Transverse colon (tissue), 3 donors: ENCODE measurements around the gene LGALS3BP.

Experiments used
- POLR2A ChIP-seq: fragments of 450-650 bp; IDR thresholded peaks from one replicate; pipeline ENCODE4 v1.6.1; 2016; ENCODE audit warnings: antibody characterized with exemption, mild to moderate bottlenecking, moderate library complexity
- TF ChIP-seq, protein P1 (sequence below), 5 experiments: fragments of 200-600 bp in 3 of 5; fragments of 450-650 bp in 2 of 5; sonication (generic) in 3 of 5; IDR thresholded peaks; 1 replicate in 2 of 5; 2 replicates in 3 of 5; pipeline ENCODE4 v1.5.1; 2016 to 2017; ENCODE audit warnings: antibody characterized with exemption in 5 of 5, inconsistent platforms in 3 of 5, mild to moderate bottlenecking in 2 of 5, moderate library complexity in 1 of 5

DNA sequence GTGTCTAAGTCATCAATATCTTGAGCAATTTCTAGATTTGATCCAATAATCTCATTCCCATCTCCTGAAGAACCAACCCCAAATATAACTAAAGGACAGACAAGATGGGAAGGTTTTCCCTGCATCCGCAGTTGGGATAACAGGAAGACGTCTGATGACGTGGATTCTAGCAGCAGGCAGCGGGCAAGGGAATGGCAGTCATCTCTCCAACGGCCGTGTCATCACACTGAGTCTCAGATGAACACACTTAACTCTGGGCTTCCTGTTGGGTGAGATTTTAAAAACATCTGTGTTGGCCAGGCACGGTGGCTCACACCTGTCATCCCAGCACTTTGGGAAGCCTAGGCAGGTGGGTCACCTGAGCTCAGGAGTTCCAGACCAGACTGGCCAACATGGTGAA, 33.6 kb downstream of the LGALS3BP start:
- TF ChIP-seq, protein P1, sequence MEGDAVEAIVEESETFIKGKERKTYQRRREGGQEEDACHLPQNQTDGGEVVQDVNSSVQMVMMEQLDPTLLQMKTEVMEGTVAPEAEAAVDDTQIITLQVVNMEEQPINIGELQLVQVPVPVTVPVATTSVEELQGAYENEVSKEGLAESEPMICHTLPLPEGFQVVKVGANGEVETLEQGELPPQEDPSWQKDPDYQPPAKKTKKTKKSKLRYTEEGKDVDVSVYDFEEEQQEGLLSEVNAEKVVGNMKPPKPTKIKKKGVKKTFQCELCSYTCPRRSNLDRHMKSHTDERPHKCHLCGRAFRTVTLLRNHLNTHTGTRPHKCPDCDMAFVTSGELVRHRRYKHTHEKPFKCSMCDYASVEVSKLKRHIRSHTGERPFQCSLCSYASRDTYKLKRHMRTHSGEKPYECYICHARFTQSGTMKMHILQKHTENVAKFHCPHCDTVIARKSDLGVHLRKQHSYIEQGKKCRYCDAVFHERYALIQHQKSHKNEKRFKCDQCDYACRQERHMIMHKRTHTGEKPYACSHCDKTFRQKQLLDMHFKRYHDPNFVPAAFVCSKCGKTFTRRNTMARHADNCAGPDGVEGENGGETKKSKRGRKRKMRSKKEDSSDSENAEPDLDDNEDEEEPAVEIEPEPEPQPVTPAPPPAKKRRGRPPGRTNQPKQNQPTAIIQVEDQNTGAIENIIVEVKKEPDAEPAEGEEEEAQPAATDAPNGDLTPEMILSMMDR (IDR thresholded peaks at IDR 0.05) = no peak
- no peak for TF ChIP-seq POLR2A
